ENCODE results near the gene FAF2.

The FAF2 gene

GRCh38 chr5:176541338-176542134, 93.4 kb downstream of the FAF2 start:
- Histone ChIP-seq H3K9me3 (ENCODE audit: insufficient read depth, low read depth, low read length) (peaks cover 3% of the 10 kb centered on the region), H2BK5ac (ENCODE audit: low read depth, low read length, poor library complexity) (no peak overlapping the region), H3K9ac (ENCODE audit: low read length) (no peak overlapping the region), H3K79me2 (ENCODE audit: control insufficient read depth, insufficient read depth, low read length, poor library complexity) (peaks cover 5% of the 10 kb centered on the region), H2BK120ac (ENCODE audit: insufficient read depth, low read length, poor library complexity) (peak overlapping the region; percentile 50), H3K4me2 (ENCODE audit: low read length) (no peak overlapping the region), H3K79me1 (ENCODE audit: low read length) (peaks cover 19% of the 10 kb centered on the region), H2AFZ (ENCODE audit: insufficient read depth, low read length, poor library complexity) (peak overlapping the region; percentile 38), H4K8ac (ENCODE audit: low read depth, low read length) (peak overlapping the region; percentile 68), H3K27ac (ENCODE audit: low read depth, low read length) (no peak overlapping the region), H3K4ac (ENCODE audit: low read depth, low read length) (no peak overlapping the region), H3K4me3 (ENCODE audit: low read depth, low read length) (peak overlapping the region; percentile 6), H3K23ac (ENCODE audit: low read length) (no peak overlapping the region), H3K14ac (ENCODE audit: low read length) (peak overlapping the region; percentile 19), H4K91ac (ENCODE audit: low read depth, low read length) (peak overlapping the region; percentile 38), H3K36me3 (ENCODE audit: control insufficient read depth in 1 of 2, insufficient read depth in 2 of 2, low read length in 2 of 2) (no peaks in the 10 kb centered on the region), H3K18ac (ENCODE audit: low read length) (peak overlapping the region; percentile 52), H4K12ac (ENCODE audit: low read depth, low read length) (peak overlapping the region; percentile 39), H3K4me1 (ENCODE audit: control insufficient read depth in 1 of 2, insufficient read depth in 2 of 2, low read length in 2 of 2) (peaks cover 11 to 19% of the 10 kb centered on the region in 2 experiments), H2BK12ac (ENCODE audit: low read length) (peak overlapping the region; percentile 47), H3K27me3 (ENCODE audit: insufficient read depth, low read length) (no peaks in the 10 kb centered on the region), H2AK5ac (ENCODE audit: low read length) (peak overlapping the region; percentile 17)
- WGBS (ENCODE audit: extremely low coverage, insufficient coverage, insufficient read length): no CpG with 5 or more reads among the region's 12 CpGs
- no peak for DNase-seq

DNA sequence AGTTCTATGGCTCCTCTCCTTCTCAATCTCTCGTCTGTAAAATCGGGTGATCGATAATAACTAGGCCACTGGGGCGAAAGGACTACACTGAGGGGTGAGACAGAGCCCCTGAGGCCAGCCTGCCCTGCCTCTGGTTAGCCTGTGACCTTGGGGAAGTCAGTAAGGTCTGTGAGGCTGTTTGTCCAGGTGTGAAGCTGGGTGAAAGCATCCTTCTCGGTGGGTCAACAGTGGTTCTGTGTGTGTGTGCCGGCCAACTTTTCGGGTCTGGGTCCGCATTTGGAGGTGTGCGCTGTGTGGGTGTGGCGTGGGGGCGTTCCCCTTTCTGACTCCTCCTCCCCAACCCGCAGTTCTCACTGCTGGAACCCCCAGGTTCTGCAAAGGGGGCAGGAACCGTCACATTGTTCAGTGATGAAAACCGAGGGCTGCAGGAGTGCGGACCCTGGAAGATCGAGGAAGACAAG, 94.0 kb downstream of the FAF2 start:
- H2BK12ac ChIP-seq (ENCODE audit: low read length): no peak overlapping the region
- no peak overlapping the region for H3K4ac ChIP-seq (ENCODE audit: low read depth, low read length)
- peak overlapping the region; percentile 94 for H3K4me2 ChIP-seq (ENCODE audit: low read length)
- H2BK5ac ChIP-seq (ENCODE audit: low read depth, low read length, poor library complexity): no peak overlapping the region
- H3K36me3 ChIP-seq (ENCODE audit: control insufficient read depth in 1 of 2, insufficient read depth in 2 of 2, low read length in 2 of 2): no peaks in the 10 kb centered on the region
- peaks cover 3% of the 10 kb centered on the region for H3K9me3 ChIP-seq (ENCODE audit: insufficient read depth, low read depth, low read length)
- H3K23ac ChIP-seq (ENCODE audit: low read length): no peak overlapping the region
- WGBS (ENCODE audit: extremely low coverage, insufficient coverage, insufficient read length): no CpG with 5 or more reads among the region's 16 CpGs
- peaks cover 11 to 19% of the 10 kb centered on the region in 2 experiments for H3K4me1 ChIP-seq (ENCODE audit: control insufficient read depth in 1 of 2, insufficient read depth in 2 of 2, low read length in 2 of 2)
- peak overlapping the region; percentile 65 for H3K4me3 ChIP-seq (ENCODE audit: low read depth, low read length)
- no peaks in the 10 kb centered on the region for H3K79me2 ChIP-seq (ENCODE audit: control insufficient read depth, insufficient read depth, low read length, poor library complexity)
- H3K14ac ChIP-seq (ENCODE audit: low read length): no peak overlapping the region
- no peak overlapping the region for H3K9ac ChIP-seq (ENCODE audit: low read length)
- H3K27ac ChIP-seq (ENCODE audit: low read depth, low read length): no peak overlapping the region
- DNase-seq: no peak
- H4K91ac ChIP-seq (ENCODE audit: low read depth, low read length): peak overlapping the region; percentile 66
- H4K8ac ChIP-seq (ENCODE audit: low read depth, low read length): peak overlapping the region; percentile 79
- peaks cover 14% of the 10 kb centered on the region for H3K79me1 ChIP-seq (ENCODE audit: low read length)
- H2AK5ac ChIP-seq (ENCODE audit: low read length): peak overlapping the region; percentile 26
- peak overlapping the region; percentile 56 for H4K12ac ChIP-seq (ENCODE audit: low read depth, low read length)
- no peaks in the 10 kb centered on the region for H3K27me3 ChIP-seq (ENCODE audit: insufficient read depth, low read length)
- H3K18ac ChIP-seq (ENCODE audit: low read length): peak overlapping the region; percentile 57
- peak overlapping the region; percentile 38 for H2AFZ ChIP-seq (ENCODE audit: insufficient read depth, low read length, poor library complexity)
- H2BK120ac ChIP-seq (ENCODE audit: insufficient read depth, low read length, poor library complexity): no peak overlapping the region

- Histone ChIP-seq H3K4me2 (ENCODE audit: low read length) (peak overlapping the region; percentile 94), H2BK120ac (ENCODE audit: insufficient read depth, low read length, poor library complexity) (peak overlapping the region; percentile 61), H4K12ac (ENCODE audit: low read depth, low read length) (peak overlapping the region; percentile 66), H2BK5ac (ENCODE audit: low read depth, low read length, poor library complexity) (no peak overlapping the region), H3K9ac (ENCODE audit: low read length) (no peak overlapping the region), H4K91ac (ENCODE audit: low read depth, low read length) (peak overlapping the region; percentile 66), H3K4me1 (ENCODE audit: control insufficient read depth in 1 of 2, insufficient read depth in 2 of 2, low read length in 2 of 2) (peaks cover 11 to 19% of the 10 kb centered on the region in 2 experiments), H3K79me2 (ENCODE audit: control insufficient read depth, insufficient read depth, low read length, poor library complexity) (no peaks in the 10 kb centered on the region), H3K27me3 (ENCODE audit: insufficient read depth, low read length) (no peaks in the 10 kb centered on the region), H3K23ac (ENCODE audit: low read length) (no peak overlapping the region), H2AK5ac (ENCODE audit: low read length) (peak overlapping the region; percentile 26), H3K36me3 (ENCODE audit: control insufficient read depth in 1 of 2, insufficient read depth in 2 of 2, low read length in 2 of 2) (no peaks in the 10 kb centered on the region), H4K8ac (ENCODE audit: low read depth, low read length) (peak overlapping the region; percentile 79), H3K27ac (ENCODE audit: low read depth, low read length) (no peak overlapping the region), H3K79me1 (ENCODE audit: low read length) (peaks cover 11% of the 10 kb centered on the region), H3K9me3 (ENCODE audit: insufficient read depth, low read depth, low read length) (peaks cover 3% of the 10 kb centered on the region), H2AFZ (ENCODE audit: insufficient read depth, low read length, poor library complexity) (peak overlapping the region; percentile 73), H3K14ac (ENCODE audit: low read length) (peak overlapping the region; percentile 32), H2BK12ac (ENCODE audit: low read length) (no peak overlapping the region), H3K4ac (ENCODE audit: low read depth, low read length) (peak overlapping the region; percentile 47), H3K18ac (ENCODE audit: low read length) (peak overlapping the region; percentile 57), H3K4me3 (ENCODE audit: low read depth, low read length) (peak overlapping the region; percentile 70)
- DNase-seq: peak in 1 of 2 donors; percentile 50
- WGBS (ENCODE audit: extremely low coverage, insufficient coverage, insufficient read length): no CpG with 5 or more reads among the region's 110 CpGs
Measured at GRCh38 chr5:176542596-176543427, 94.6 kb downstream of the FAF2 start.

- H3K4me2 ChIP-seq (ENCODE audit: low read length): peak overlapping the region; percentile 94
- H3K18ac ChIP-seq (ENCODE audit: low read length): peak overlapping the region; percentile 9
- H3K27ac ChIP-seq (ENCODE audit: low read depth, low read length): no peak overlapping the region
- H2AFZ ChIP-seq (ENCODE audit: insufficient read depth, low read length, poor library complexity): peak overlapping the region; percentile 73
- peak overlapping the region; percentile 14 for H4K12ac ChIP-seq (ENCODE audit: low read depth, low read length)
- H3K79me1 ChIP-seq (ENCODE audit: low read length): peaks cover 11% of the 10 kb centered on the region
- peak; percentile 67 to 69 for DNase-seq
- H3K27me3 ChIP-seq (ENCODE audit: insufficient read depth, low read length): no peaks in the 10 kb centered on the region
- no peak overlapping the region for H3K9ac ChIP-seq (ENCODE audit: low read length)
- no peak overlapping the region for H4K91ac ChIP-seq (ENCODE audit: low read depth, low read length)
- peak overlapping the region; percentile 70 for H3K4me3 ChIP-seq (ENCODE audit: low read depth, low read length)
- H3K36me3 ChIP-seq (ENCODE audit: control insufficient read depth in 1 of 2, insufficient read depth in 2 of 2, low read length in 2 of 2): no peaks in the 10 kb centered on the region
- peak overlapping the region; percentile 37 for H4K8ac ChIP-seq (ENCODE audit: low read depth, low read length)
- H2BK120ac ChIP-seq (ENCODE audit: insufficient read depth, low read length, poor library complexity): no peak overlapping the region
- H3K79me2 ChIP-seq (ENCODE audit: control insufficient read depth, insufficient read depth, low read length, poor library complexity): no peaks in the 10 kb centered on the region
- no peak overlapping the region for H3K23ac ChIP-seq (ENCODE audit: low read length)
- no peak overlapping the region for H3K4ac ChIP-seq (ENCODE audit: low read depth, low read length)
- no peak overlapping the region for H3K14ac ChIP-seq (ENCODE audit: low read length)
- H2BK5ac ChIP-seq (ENCODE audit: low read depth, low read length, poor library complexity): no peak overlapping the region
- WGBS (ENCODE audit: extremely low coverage, insufficient coverage, insufficient read length): no CpG with 5 or more reads among the region's 63 CpGs
- H3K4me1 ChIP-seq (ENCODE audit: control insufficient read depth in 1 of 2, insufficient read depth in 2 of 2, low read length in 2 of 2): peaks cover 11 to 19% of the 10 kb centered on the region in 2 experiments
- H2BK12ac ChIP-seq (ENCODE audit: low read length): no peak overlapping the region
- H2AK5ac ChIP-seq (ENCODE audit: low read length): no peak overlapping the region
- peaks cover 3% of the 10 kb centered on the region for H3K9me3 ChIP-seq (ENCODE audit: insufficient read depth, low read depth, low read length)
Measured at GRCh38 chr5:176543428-176544182, 95.4 kb downstream of the FAF2 start.
